HG03439 (cell line): ENCODE results near the gene NPAS1.

Experiments used
- ATAC-seq: cut with Tn5 transposase; IDR thresholded peaks from one replicate; pipeline ENCODE4 v1.9.1; 2021; ENCODE audit warnings: mild to moderate bottlenecking, moderate library complexity; ENCODE audit not compliant: unreplicated experiment

Gene NPAS1, protein sequence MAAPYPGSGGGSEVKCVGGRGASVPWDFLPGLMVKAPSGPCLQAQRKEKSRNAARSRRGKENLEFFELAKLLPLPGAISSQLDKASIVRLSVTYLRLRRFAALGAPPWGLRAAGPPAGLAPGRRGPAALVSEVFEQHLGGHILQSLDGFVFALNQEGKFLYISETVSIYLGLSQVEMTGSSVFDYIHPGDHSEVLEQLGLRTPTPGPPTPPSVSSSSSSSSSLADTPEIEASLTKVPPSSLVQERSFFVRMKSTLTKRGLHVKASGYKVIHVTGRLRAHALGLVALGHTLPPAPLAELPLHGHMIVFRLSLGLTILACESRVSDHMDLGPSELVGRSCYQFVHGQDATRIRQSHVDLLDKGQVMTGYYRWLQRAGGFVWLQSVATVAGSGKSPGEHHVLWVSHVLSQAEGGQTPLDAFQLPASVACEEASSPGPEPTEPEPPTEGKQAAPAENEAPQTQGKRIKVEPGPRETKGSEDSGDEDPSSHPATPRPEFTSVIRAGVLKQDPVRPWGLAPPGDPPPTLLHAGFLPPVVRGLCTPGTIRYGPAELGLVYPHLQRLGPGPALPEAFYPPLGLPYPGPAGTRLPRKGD

DNA sequence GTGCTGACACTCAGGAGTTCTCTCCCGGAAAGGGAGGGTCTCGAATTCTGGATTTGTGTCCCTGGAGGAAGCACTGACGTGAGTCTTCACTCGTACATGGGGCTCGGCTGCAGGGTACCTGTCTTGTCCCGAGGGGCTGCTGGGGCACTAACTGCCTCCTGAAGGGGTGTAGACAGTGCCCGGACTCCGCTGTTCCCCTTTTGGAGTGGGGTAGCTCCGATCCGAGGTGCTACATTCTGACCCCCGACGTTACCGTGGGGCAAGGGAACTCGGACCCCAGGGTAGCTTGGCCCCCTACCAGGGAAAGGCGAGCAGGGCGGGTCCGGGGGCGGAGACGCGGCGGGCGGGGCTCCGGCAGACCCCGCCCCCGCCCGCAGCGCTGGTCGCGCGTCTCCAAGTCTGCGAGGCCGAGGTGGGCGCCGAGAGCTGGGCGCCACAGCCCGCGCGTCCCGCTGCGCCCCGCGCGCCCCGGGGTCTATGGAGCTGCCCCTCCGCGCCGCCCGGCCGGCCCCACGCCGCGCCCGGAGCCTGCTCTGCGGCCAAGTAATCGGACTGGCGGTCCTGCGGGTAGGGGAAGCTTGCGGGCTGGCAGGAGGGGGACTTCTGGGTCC lies at the start of gene NPAS1:
Gene NPAS1, plus strand, starts transcription at position 407 of the 611 bp plus-strand sequence. CDS start 1,211 bp downstream, outside the sequence.
- no peak for ATAC-seq

GRCh38 chr19:46970815-46971214 lies 48.8 kb upstream of the NPAS1 start:
- ATAC-seq, result no peak

DNA sequence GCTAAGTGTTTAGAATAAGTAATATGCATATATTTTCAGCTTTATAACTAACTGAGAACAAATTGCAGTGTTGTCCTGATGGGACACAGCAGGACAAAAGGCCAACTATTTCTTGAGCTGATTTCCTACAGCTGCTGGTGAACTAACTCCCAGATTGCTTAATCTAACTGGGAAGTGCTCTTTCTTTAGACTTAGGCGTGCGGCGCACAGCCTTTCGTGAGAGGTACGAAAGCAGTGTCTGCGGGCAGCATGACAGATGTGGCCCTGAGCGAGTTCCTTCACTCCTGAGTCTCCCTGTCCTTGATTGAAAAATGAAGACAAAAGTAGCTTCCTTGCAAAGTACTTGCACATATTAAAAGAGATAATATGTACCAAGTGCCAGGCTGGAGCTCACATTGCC lies 47.3 kb upstream of the NPAS1 start:
- no peak for ATAC-seq

GRCh38 chr19:46974181-46974580 lies 45.5 kb upstream of the NPAS1 start:
- no peak for ATAC-seq

DNA sequence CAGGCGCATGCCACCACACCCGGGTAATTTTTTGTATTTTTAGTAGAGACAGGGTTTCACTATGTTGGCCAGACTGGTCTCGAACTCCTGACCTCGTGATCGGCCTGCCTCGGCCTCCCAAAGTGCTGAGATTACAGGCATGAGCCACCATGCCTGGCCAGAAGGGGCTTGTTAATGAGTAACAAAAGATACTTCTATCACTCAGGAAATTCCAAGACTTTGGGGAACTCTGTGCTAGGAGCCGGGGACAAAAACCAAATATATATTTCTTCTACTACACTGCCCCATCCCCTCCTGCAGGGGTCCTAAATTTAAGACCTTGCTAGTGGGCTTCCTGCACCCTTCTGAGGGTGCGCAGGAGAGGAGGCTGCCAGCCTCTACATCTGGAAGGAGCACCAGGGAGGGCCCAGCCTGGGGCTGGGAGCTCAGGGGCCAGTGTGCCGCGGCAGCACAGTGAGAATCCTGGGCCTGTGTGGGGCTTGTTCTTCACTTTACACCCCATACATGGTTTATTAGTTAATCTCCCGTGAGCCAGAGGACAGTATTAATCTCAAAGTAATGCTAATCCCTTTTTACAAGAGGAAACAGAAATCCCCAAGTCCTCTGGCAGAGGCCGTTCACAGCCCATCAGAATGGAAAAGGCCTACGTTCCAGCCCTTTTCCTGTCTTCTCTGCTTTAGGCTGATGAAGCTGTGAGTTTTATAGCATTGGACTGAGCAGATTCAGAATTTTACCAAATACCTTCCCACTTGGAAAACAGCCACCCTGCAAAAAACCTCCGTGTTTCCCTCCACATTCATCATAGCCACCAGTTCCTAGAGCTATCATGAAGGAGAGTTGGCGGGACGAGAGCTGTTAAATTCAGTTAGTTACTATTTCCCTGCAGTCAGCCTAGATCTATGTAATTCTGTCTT lies 44.4 kb upstream of the NPAS1 start:
- ATAC-seq, result no peak

GRCh38 chr19:46975925-46976782 lies 43.5 kb upstream of the NPAS1 start:
- no peak for ATAC-seq

GRCh38 chr19:46976845-46977320 lies 42.8 kb upstream of the NPAS1 start:
- ATAC-seq, result no peak

DNA sequence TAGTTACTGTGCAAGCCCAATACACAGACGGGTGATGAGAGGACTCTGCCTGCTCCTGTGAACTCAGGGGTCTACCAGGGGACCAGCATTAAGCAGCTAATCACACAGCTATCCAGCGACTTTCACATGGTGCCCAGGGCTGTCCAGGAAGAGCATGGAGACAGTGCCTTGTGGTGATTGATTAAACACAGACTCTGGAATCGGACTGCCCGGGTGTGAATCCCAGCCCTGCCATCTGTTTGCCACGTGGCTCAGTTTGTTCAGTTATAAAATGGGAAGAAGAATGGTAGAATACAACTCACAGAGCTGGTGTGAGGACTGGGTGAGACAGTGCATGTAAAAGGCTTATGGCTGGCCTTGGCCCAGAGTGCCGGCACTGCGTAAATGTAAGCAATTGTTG lies 42.1 kb upstream of the NPAS1 start:
- no peak for ATAC-seq

GRCh38 chr19:46978171-46978869 lies 41.3 kb upstream of the NPAS1 start:
- ATAC-seq, result no peak

DNA sequence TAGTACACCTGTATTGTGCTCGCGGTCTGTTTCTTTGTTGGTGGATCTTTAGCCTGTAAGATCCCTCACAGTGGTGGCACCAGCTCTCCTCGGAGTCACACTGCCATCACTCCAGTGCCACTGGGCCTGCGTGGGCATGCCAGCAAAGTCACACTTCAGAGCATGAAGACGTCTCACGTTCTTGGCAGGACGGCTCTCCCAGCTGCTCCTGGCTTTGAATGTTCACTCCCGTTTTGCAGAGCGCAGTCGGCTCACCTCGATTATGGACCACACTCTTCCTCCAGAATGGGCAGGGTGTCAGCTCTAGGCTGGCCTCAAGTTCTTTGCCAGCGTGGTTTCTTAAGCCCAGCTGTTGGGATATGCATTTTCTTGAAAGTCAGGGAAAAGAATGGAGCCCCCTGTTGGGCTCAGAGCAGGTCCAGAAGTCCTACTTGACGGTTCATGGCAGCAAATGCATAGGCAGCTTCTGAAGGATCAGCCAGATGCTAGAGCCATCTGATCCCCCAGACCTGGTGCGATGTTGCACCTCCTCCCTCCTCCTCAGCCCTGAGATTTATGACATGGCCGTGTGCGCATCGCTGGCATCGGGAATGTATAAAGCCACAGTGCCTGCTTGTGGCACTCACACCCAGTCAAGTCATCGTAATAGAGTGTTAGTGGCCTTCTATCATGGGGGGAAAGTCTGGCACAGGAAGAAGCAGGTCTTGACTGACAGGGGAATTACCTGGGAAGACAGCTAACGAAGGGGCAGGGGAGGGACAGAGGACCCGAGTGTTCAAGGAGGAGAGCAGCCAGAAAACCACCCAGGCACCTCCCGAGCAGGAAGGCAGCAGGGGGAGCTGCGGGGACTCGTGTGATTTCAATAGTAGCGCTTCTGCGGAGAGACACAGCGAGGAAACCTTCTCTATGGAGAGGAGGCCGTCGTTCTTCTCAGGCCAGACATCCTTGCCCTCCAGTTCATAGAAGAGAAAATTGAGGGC lies 40.2 kb upstream of the NPAS1 start:
- no peak for ATAC-seq

- ATAC-seq, result no peak
Measured at GRCh38 chr19:46980761-46981160, 38.9 kb upstream of the NPAS1 start.

- ATAC-seq, result no peak
Measured at GRCh38 chr19:46981286-46981945, 38.2 kb upstream of the NPAS1 start.

- no peak for ATAC-seq
Measured at GRCh38 chr19:46983097-46983496, 36.5 kb upstream of the NPAS1 start.

DNA sequence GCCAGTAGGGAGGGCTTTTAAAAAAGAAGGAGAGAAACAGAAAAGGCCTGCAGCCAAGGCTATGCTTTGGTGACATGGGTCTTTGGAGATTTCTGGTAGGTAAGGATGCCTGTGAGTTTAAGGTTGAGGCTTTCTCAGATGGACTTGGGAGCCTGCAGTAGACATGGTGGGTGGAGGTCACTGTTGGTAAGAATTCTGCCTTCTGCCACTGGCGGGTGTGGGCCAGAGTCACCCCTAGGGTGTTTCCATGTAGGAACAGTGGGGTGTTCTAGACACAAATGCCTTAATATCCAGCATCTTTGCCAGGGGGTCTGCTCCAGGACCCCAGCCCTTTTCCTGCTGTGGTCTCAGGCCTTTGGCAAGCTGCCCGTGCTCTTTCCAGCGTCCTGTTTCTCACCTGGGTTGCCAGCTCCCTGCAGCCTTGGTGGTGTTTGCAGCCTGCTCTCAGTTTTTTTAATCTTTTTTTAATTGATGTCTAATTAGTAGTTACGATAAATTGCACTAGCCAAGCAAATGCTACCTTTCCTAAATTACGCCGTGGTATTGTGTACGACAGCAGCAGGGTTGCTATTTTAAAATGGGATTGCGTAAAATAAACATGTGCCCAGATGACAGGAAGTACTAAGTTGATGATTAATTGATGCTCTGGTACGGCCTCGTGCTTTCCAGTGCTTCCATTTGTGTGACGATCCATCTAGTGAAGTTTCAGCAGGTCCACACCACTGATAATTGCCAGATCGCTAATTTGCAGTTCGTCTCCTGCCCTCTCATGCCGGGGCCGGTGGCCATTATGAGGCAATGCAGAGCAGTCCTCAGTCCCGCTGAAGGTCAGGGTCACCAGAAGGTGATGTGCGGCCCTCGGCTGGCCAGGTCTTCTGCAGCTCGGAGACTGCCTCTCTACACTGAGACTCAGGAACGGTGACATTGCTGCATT lies 35.3 kb upstream of the NPAS1 start:
- ATAC-seq, result no peak

GRCh38 chr19:46985542-46986415 lies 33.9 kb upstream of the NPAS1 start:
- no peak for ATAC-seq
